Activated CD8-positive, alpha-beta T cell treated with anti-CD3 and anti-CD28 coated beads, Interleukin-2, amount 10 ng/mL, durations not matched to agents 7 days and 5 days (primary cell): ENCODE data around the gene DCP2. TPM values are rescaled to one million over a fixed set of nuclear protein-coding genes. Genes with fewer than 3 reads are reported as not detected.

Source experiments
- ATAC-seq: fragments of 150-1000 bp; cut with Tn5 transposase; one replicate; pipeline ENCODE4 v1.10.0; 2021; ENCODE audit warnings: moderate library complexity
- CTCF ChIA-PET: fragments of 350-600 bp; sonication (Branson Sonifier 250); formaldehyde crosslinking; loops from one replicate; lab custom pipeline; 2021; ENCODE audit warnings: antibody characterized with exemption; lab: Charles Lee
- POLR2A ChIA-PET: fragments of 350-600 bp; sonication (Branson Sonifier 250); formaldehyde crosslinking; loops from one replicate; lab custom pipeline; 2021; ENCODE audit warnings: antibody characterized with exemption; lab: Charles Lee
- DNase-seq: peaks from one replicate; pipeline ENCODE4 v3.0.0-alpha.2; 2020
- H3K27ac Mint-ChIP-seq: one replicate; pipeline ENCODE4 v1.8.0; 2021; ENCODE audit warnings: mild to moderate bottlenecking, mixed read lengths
- H3K27me3 Mint-ChIP-seq: one replicate; pipeline ENCODE4 v1.8.0; 2021; ENCODE audit warnings: low read depth, mixed read lengths
- H3K36me3 Mint-ChIP-seq: one replicate; pipeline ENCODE4 v1.8.0; 2021; ENCODE audit warnings: low read depth, mixed read lengths
- H3K4me1 Mint-ChIP-seq: one replicate; pipeline ENCODE4 v1.8.0; 2021; ENCODE audit warnings: low read depth, mixed read lengths
- H3K4me3 Mint-ChIP-seq: one replicate; pipeline ENCODE4 v1.8.0; 2021; ENCODE audit warnings: mild to moderate bottlenecking, mixed read lengths
- H3K9me3 Mint-ChIP-seq: one replicate; pipeline ENCODE4 v1.8.0; 2022; ENCODE audit warnings: mixed read lengths; ENCODE audit not compliant: insufficient read depth
- total RNA-seq, 2 experiments: library from RNA; stranded (reverse); gene quantifications; one replicate each; pipeline ENCODE4 v1.2.3, GENCODE V29; 2021

DCP2 gene
- total RNA-seq, 2 experiments from 2014 or later, result 119 to 128 TPM

GRCh38 chr5:113047733-113048652 is 71.4 kb downstream of the DCP2 start:
- DNase-seq, result no peak
- no peak for ATAC-seq
- no peaks in the 10 kb centered on the region for H3K9me3 Mint-ChIP-seq
- no peak overlapping the region for H3K27ac Mint-ChIP-seq
- peaks cover 2% of the 10 kb centered on the region for H3K36me3 Mint-ChIP-seq
- H3K4me3 Mint-ChIP-seq, result no peak overlapping the region
- no peaks in the 10 kb centered on the region for H3K27me3 Mint-ChIP-seq
- H3K4me1 Mint-ChIP-seq, result peaks cover 9% of the 10 kb centered on the region
- ChIA-PET CTCF (interaction anchor here (1.0 to 2.2 kb wide), 2 partner anchors 52 kb away, joined by 3 to 12 read pairs; no protein-coding TSS in a partner anchor), POLR2A (no interaction called here)

GRCh38 chr5:113048931-113049330 is 72.3 kb downstream of the DCP2 start:
- Mint-ChIP-seq H3K4me1 (peaks cover 9% of the 10 kb centered on the region), H3K4me3 (no peak overlapping the region), H3K9me3 (no peaks in the 10 kb centered on the region), H3K27me3 (no peaks in the 10 kb centered on the region), H3K27ac (no peak overlapping the region), H3K36me3 (peaks cover 2% of the 10 kb centered on the region)
- DNase-seq, result no peak
- no peak for ATAC-seq
- CTCF ChIA-PET, result interaction anchor here (1.0 to 2.3 kb wide), 2 partner anchors 53 kb away, joined by 3 to 6 read pairs; no protein-coding TSS in a partner anchor
- POLR2A ChIA-PET, result no interaction called here

DNA sequence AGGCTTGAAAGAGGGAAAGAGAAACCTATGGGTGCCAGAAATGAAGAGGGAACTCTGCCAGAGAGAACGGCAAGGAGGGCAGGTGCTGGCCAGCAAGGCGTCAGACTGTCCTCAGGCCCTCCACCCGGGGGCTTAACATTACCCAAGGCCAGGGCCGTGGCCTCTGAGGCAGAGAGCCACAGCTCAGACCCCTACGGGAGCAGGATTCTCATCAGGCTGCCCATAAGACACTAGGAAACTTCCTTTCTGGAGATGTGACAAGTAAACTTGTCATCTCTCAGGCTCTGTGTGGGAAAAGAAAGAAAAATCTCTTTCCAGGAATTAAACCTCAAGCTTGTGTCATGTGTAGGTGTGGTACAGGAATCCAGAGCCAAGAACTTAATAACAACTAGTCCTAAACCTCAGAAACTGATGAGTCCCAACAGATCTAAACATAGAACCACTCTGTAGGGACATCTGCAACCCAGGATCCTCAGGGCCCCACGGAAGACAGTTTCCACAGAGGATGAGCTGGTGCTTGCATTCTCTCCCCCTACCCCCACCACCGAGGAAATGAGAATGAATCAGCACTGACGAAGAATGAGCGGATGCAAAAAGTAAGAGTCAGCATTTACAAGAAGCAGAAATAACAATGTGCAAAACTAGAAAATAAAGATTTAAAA is 74.3 kb downstream of the DCP2 start:
- no peaks in the 10 kb centered on the region for H3K27me3 Mint-ChIP-seq
- H3K27ac Mint-ChIP-seq, result peak overlapping the region; percentile 67
- ATAC-seq, result peak; percentile 26
- ChIA-PET POLR2A (no interaction called here), CTCF (interaction anchor here (1.4 to 2.3 kb wide), 3 partner anchors 9 to 279 kb away, joined by 3 to 6 read pairs (median 6); no protein-coding TSS in a partner anchor)
- DNase-seq, result no peak
- H3K9me3 Mint-ChIP-seq, result no peaks in the 10 kb centered on the region
- no peak overlapping the region for H3K4me3 Mint-ChIP-seq
- H3K36me3 Mint-ChIP-seq, result peaks cover 2% of the 10 kb centered on the region
- H3K4me1 Mint-ChIP-seq, result peaks cover 9% of the 10 kb centered on the region

DNA sequence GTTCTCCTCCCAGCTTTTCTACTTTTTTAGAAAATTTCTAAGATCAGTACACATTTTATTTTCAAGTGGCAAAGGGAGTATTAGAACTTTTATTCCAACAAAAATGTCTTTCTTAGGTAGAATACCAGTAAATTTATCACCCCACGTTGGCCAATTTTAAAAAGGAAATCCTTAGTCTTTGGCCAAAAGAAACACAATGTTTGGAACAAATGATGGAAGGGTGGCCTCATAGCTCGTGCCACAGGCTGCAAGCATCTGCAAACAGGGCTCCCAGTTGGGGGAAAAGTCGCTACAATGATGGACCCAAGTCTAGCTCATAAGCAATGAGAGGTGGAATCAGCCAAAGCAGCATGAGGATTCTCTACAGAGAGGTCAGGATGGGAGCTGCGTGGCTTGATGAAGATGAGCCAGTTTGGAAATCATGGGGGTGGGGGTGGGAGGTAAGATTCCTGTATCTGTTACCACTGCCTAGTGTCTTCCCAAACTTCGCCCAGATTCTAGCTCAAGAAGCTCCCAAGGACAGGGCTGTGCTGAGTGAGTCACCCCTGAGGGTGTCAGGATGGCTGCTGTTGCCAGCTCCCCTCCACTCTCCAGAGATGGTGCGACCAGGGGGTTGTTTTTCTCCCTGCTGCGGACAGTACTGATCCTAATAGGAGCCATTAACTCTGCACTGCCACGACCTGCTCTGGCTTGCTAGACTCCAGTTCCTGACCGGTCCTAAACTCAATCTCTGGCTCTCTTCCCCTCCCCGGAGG is 75.6 kb downstream of the DCP2 start:
- Mint-ChIP-seq H3K4me1 (peaks cover 9% of the 10 kb centered on the region), H3K27me3 (no peaks in the 10 kb centered on the region), H3K9me3 (no peaks in the 10 kb centered on the region), H3K36me3 (peaks cover 2% of the 10 kb centered on the region), H3K4me3 (no peak overlapping the region), H3K27ac (no peak overlapping the region)
- ChIA-PET CTCF (interaction anchor here (0.8 to 2.2 kb wide), 4 partner anchors 7 to 278 kb away, joined by 3 to 6 read pairs (median 4); no protein-coding TSS in a partner anchor), POLR2A (interaction anchor here (1.2 kb wide), 1 partner anchor 10 kb away, joined by 3 read pairs; no protein-coding TSS in a partner anchor)
- ATAC-seq (no peak), DNase-seq (no peak)

DNA sequence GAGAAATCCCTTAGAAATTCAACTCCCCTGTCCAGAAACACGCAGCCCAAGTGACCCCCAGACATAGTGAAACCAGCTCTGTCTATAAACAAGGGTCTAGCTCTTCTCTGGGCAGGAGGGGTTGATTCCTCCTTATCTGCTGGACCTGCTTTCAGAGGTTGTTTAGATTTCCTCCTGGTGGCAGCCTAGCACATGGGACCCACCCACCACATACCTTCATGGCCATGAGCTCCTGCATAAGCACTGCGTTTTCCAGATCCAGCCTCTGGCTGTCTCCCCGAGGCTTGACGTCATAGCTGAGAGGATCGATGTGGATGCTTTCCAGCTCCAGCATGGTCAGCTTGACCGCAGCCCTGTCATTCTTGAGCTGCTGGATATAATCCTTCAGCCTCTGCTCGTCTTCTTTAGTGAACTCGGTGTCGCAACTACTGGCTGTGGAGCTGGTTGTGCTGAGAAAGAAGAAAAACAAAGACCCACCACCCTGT is 77.0 kb downstream of the DCP2 start:
- ChIA-PET CTCF (interaction anchor here (1.8 kb wide), 1 partner anchor 58 kb away, joined by 6 read pairs; no protein-coding TSS in a partner anchor), POLR2A (no interaction called here)
- no peak overlapping the region for H3K4me3 Mint-ChIP-seq
- no peak overlapping the region for H3K27ac Mint-ChIP-seq
- no peaks in the 10 kb centered on the region for H3K9me3 Mint-ChIP-seq
- H3K27me3 Mint-ChIP-seq, result no peaks in the 10 kb centered on the region
- H3K4me1 Mint-ChIP-seq, result peaks cover 9% of the 10 kb centered on the region
- ATAC-seq, result no peak
- peaks cover 2% of the 10 kb centered on the region for H3K36me3 Mint-ChIP-seq
- DNase-seq, result no peak

- peaks cover 20% of the 10 kb centered on the region for H3K4me1 Mint-ChIP-seq
- H3K36me3 Mint-ChIP-seq, result peaks cover 2% of the 10 kb centered on the region
- H3K27ac Mint-ChIP-seq, result no peak overlapping the region
- ATAC-seq (no peak), DNase-seq (no peak)
- H3K27me3 Mint-ChIP-seq, result no peaks in the 10 kb centered on the region
- no peaks in the 10 kb centered on the region for H3K9me3 Mint-ChIP-seq
- ChIA-PET CTCF (no interaction called here), POLR2A (no interaction called here)
- H3K4me3 Mint-ChIP-seq, result no peak overlapping the region
Measured at GRCh38 chr5:113054899-113055298, 78.3 kb downstream of the DCP2 start.

GRCh38 chr5:113056988-113057387 is 80.4 kb downstream of the DCP2 start:
- DNase-seq (no peak), ATAC-seq (no peak)
- Mint-ChIP-seq H3K27ac (no peak overlapping the region), H3K36me3 (no peaks in the 10 kb centered on the region), H3K4me3 (no peak overlapping the region), H3K9me3 (no peaks in the 10 kb centered on the region), H3K27me3 (no peaks in the 10 kb centered on the region), H3K4me1 (peaks cover 25% of the 10 kb centered on the region)
- ChIA-PET CTCF (interaction anchor here (1.1 to 2.9 kb wide), 2 partner anchors 14 to 61 kb away, joined by 4 to 11 read pairs; no protein-coding TSS in a partner anchor), POLR2A (no interaction called here)

GRCh38 chr5:113057557-113057984 is 81.0 kb downstream of the DCP2 start:
- Mint-ChIP-seq H3K4me3 (no peak overlapping the region), H3K9me3 (no peaks in the 10 kb centered on the region), H3K36me3 (no peaks in the 10 kb centered on the region), H3K27me3 (no peaks in the 10 kb centered on the region), H3K4me1 (peaks cover 30% of the 10 kb centered on the region), H3K27ac (no peak overlapping the region)
- POLR2A ChIA-PET, result no interaction called here
- CTCF ChIA-PET, result interaction anchor here (1.1 to 2.9 kb wide), 2 partner anchors 14 to 61 kb away, joined by 4 to 11 read pairs; no protein-coding TSS in a partner anchor
- no peak for DNase-seq
- no peak for ATAC-seq

DNA sequence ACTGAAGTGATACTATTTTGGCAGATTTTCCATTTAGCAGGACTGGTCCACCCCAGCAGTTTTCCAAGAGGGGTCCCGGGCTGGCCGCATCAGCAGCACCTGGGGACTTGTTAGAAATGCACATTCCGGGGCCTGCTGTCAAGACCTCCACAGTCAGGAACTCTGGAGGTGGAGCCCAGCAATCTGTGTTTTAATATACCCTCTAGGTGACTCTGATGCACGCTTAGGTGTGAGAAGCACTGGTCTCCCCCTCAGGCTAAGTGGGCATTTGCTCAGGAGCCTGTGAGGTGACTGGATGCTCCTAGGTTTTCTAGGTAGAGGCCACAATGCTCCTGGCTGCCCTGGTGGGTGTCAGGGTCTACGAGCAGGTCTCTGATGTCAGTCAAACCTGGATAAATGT is 81.7 kb downstream of the DCP2 start:
- no peak overlapping the region for H3K4me3 Mint-ChIP-seq
- no peaks in the 10 kb centered on the region for H3K9me3 Mint-ChIP-seq
- ChIA-PET POLR2A (no interaction called here), CTCF (interaction anchor here (2.9 kb wide), 1 partner anchor 62 kb away, joined by 11 read pairs; no protein-coding TSS in a partner anchor)
- H3K4me1 Mint-ChIP-seq, result peaks cover 37% of the 10 kb centered on the region
- no peaks in the 10 kb centered on the region for H3K27me3 Mint-ChIP-seq
- DNase-seq (no peak), ATAC-seq (no peak)
- no peak overlapping the region for H3K27ac Mint-ChIP-seq
- H3K36me3 Mint-ChIP-seq, result peaks cover 1% of the 10 kb centered on the region

DNA sequence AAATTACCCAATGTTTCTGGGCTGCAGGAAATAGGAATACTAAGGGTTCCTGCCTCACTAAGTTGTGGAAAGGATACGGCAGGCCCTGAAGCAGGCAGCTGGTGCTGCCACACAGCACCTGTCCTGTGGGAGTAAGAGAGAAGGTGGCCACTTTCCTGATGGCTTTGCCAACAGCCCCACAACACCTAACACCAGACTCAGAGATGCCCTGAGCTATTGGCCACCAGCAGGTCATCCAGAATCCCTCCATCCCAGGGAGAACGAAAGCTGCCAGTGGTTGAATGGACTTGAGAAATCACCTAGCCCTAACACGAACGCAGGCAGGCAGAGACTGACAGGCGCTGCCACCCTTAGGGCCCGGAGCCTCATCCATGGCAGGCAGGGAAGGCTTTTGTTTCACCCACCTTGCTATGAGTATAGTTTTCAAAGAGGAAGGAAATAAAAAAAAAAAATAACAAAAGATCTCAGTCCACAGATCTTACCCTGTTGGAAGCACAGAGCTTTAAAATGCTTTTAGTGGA is 82.2 kb downstream of the DCP2 start:
- peaks cover 42% of the 10 kb centered on the region for H3K4me1 Mint-ChIP-seq
- no peak overlapping the region for H3K27ac Mint-ChIP-seq
- no peaks in the 10 kb centered on the region for H3K27me3 Mint-ChIP-seq
- ChIA-PET POLR2A (no interaction called here), CTCF (interaction anchor here (1.0 to 2.2 kb wide), 4 partner anchors 8 to 271 kb away, joined by 3 to 10 read pairs (median 5); no protein-coding TSS in a partner anchor)
- H3K9me3 Mint-ChIP-seq, result no peaks in the 10 kb centered on the region
- no peak for DNase-seq
- no peak for ATAC-seq
- peaks cover 6% of the 10 kb centered on the region for H3K36me3 Mint-ChIP-seq
- H3K4me3 Mint-ChIP-seq, result no peak overlapping the region
